ENCODE results near the gene ZFHX3. TPM values are rescaled to one million over a fixed set of nuclear protein-coding genes. Genes with fewer than 3 reads are reported as not detected.

ZFHX3 gene
- polyA plus RNA-seq, 1 donor (not counting 4 experiments of a cell fraction or from before 2014, with no cell fraction given): 1.2 TPM

- Histone ChIP-seq H3K9ac (ENCODE audit: control insufficient read depth, extremely low read depth, insufficient read depth, low read length) (no peak overlapping the region), H3K4me1 (ENCODE audit: control insufficient read depth, extremely low read depth, insufficient read depth, low read length) (no peaks in the 10 kb centered on the region), H3K36me3 (ENCODE audit: control insufficient read depth in 2 of 2, extremely low read depth in 1 of 2, insufficient read depth in 2 of 2, low read length in 2 of 2) (no peaks in the 10 kb centered on the region), H3K4me2 (ENCODE audit: control insufficient read depth, extremely low read depth, insufficient read depth, low read depth, low read length) (no peak overlapping the region), H3K4me3 (ENCODE audit: control insufficient read depth in 2 of 3, extremely low read depth in 1 of 3, insufficient read depth in 2 of 3, low read depth in 1 of 3, low read length in 3 of 3) (no peak overlapping the region), H3K27me3 (ENCODE audit: control insufficient read depth, extremely low read depth, insufficient read depth, low read length) (no peaks in the 10 kb centered on the region), H3K9me3 (ENCODE audit: control insufficient read depth, low read depth, low read length) (no peaks in the 10 kb centered on the region), H3K79me2 (ENCODE audit: control insufficient read depth, insufficient read depth, low read length) (no peaks in the 10 kb centered on the region), H2AFZ (ENCODE audit: control insufficient read depth, low read length) (no peak overlapping the region), H3K9me1 (ENCODE audit: control insufficient read depth, extremely low read depth, insufficient read depth, low read length) (no peaks in the 10 kb centered on the region), H4K20me1 (ENCODE audit: control insufficient read depth, extremely low read depth, insufficient read depth, low read length) (no peaks in the 10 kb centered on the region), H3K27ac (ENCODE audit: control insufficient read depth, insufficient read depth, low read length) (no peak overlapping the region)
- TF ChIP-seq CTCF (optimal IDR thresholded peaks at IDR 0.05 in 1 of 3, IDR thresholded peaks at IDR 0.05 in 1 of 3, conservative IDR thresholded peaks at IDR 0.05 in 1 of 3; ENCODE audit: extremely low read depth in 1 of 3, insufficient read depth in 2 of 3, low read length in 3 of 3) (no peak), EZH2 (IDR thresholded peaks at IDR 0.05; ENCODE audit: low read length) (no peak)
- dilution Hi-C loops (cut with MboI; ENCODE audit: extremely low pct_ligation_motif_present, low sequenced_read_pairs): no loop called here
- DNase-seq (ENCODE audit: low read depth, low spot score) (no peak), FAIRE-seq (no peak)
These were observed 295.8 kb downstream of the ZFHX3 start for GRCh38 chr16:72752004-72752695.

- H3K9me3 ChIP-seq (ENCODE audit: control insufficient read depth, low read depth, low read length): no peaks in the 10 kb centered on the region
- no peak for FAIRE-seq
- no peak overlapping the region for H3K4me3 ChIP-seq (ENCODE audit: control insufficient read depth in 2 of 3, extremely low read depth in 1 of 3, insufficient read depth in 2 of 3, low read depth in 1 of 3, low read length in 3 of 3)
- no peaks in the 10 kb centered on the region for H4K20me1 ChIP-seq (ENCODE audit: control insufficient read depth, extremely low read depth, insufficient read depth, low read length)
- H3K4me2 ChIP-seq (ENCODE audit: control insufficient read depth, extremely low read depth, insufficient read depth, low read depth, low read length): no peak overlapping the region
- dilution Hi-C loops (cut with MboI; ENCODE audit: extremely low pct_ligation_motif_present, low sequenced_read_pairs): no loop called here
- DNase-seq (ENCODE audit: low read depth, low spot score): no peak
- H3K9me1 ChIP-seq (ENCODE audit: control insufficient read depth, extremely low read depth, insufficient read depth, low read length): no peaks in the 10 kb centered on the region
- TF ChIP-seq EZH2 (IDR thresholded peaks at IDR 0.05; ENCODE audit: low read length) (no peak), CTCF (optimal IDR thresholded peaks at IDR 0.05 in 1 of 3, IDR thresholded peaks at IDR 0.05 in 1 of 3, conservative IDR thresholded peaks at IDR 0.05 in 1 of 3; ENCODE audit: extremely low read depth in 1 of 3, insufficient read depth in 2 of 3, low read length in 3 of 3) (no peak)
- no peaks in the 10 kb centered on the region for H3K36me3 ChIP-seq (ENCODE audit: control insufficient read depth in 2 of 2, extremely low read depth in 1 of 2, insufficient read depth in 2 of 2, low read length in 2 of 2)
- no peaks in the 10 kb centered on the region for H3K4me1 ChIP-seq (ENCODE audit: control insufficient read depth, extremely low read depth, insufficient read depth, low read length)
- H3K27ac ChIP-seq (ENCODE audit: control insufficient read depth, insufficient read depth, low read length): no peak overlapping the region
- no peaks in the 10 kb centered on the region for H3K79me2 ChIP-seq (ENCODE audit: control insufficient read depth, insufficient read depth, low read length)
- H2AFZ ChIP-seq (ENCODE audit: control insufficient read depth, low read length): no peak overlapping the region
- H3K9ac ChIP-seq (ENCODE audit: control insufficient read depth, extremely low read depth, insufficient read depth, low read length): no peak overlapping the region
- no peaks in the 10 kb centered on the region for H3K27me3 ChIP-seq (ENCODE audit: control insufficient read depth, extremely low read depth, insufficient read depth, low read length)
These were observed 296.9 kb downstream of the ZFHX3 start for GRCh38 chr16:72751076-72751475.
